Heart left ventricle (tissue), 13 donors: ENCODE measurements around the gene ZDHHC5.

Source experiments
- POLR2A ChIP-seq, 2 donors: fragments of 450-650 bp; IDR thresholded peaks; one replicate each; pipeline ENCODE4 v1.6.1; 2017; ENCODE audit warnings: antibody characterized with exemption in 2 of 2, mild to moderate bottlenecking in 2 of 2, moderate library complexity in 2 of 2
- TF ChIP-seq, protein P1 (sequence below), 12 donors: fragments of 200-600 bp; sonication (generic) in 4 of 12; IDR thresholded peaks; one replicate each; pipeline versions ENCODE4 v1.5.0 to v1.8.0; 2018 to 2022; ENCODE audit warnings: antibody characterized with exemption in 12 of 12, mild to moderate bottlenecking in 5 of 12
- donor health status: ischemic (EF 13 %, LVEDD 7.1; RV severe dilation, severe dysfunction).
- donor health status: DM: no; HTN: yes; CAD: no.
- donor health status: DM: no; HTN: no; CAD: no.
- donor health status: ischemic (EF 25% LVEDD 6.9; RV normal size, moderate dysfunction).
- donor health status: ischemic (EF 25% LVEDD 5.7; RV mildly dilated, moderate dysfunction).
- donor health status: ischemic (EF 35%, LVEDD 5.7; RV mildly dilated, moderate dysfunction).
- donor health status: nonischemic (EF 11% LVEDD 7.7; RV severe dilation, severe dysfunction).
- donor health status: DM: yes; HTN: yes; CAD: no.
- donor health status: PGD.
- donor health status: ischemic (EF 29% LVEDD 5.4; RV normal size, mild dysfunction).
- donor health status: nonischemic (EF 23%, LVEDD 6.1; RV moderate dilation, normal function).

DNA sequence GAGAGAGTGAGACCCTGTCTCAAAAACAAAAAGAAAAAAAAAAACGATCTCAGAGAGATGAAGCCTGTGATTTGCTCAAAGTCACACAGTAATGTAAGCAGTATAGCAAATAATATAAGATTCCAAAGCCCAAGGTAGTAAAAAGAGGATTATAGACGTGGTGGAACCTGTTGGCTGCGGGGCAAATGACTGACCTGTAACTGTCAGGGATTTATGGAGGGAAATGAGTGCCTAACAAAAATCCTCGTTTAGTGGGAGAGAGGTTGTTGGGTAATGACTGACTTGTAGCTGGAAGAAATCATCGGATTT, 11.1 kb upstream of the ZDHHC5 start:
- TF ChIP-seq, protein P1, sequence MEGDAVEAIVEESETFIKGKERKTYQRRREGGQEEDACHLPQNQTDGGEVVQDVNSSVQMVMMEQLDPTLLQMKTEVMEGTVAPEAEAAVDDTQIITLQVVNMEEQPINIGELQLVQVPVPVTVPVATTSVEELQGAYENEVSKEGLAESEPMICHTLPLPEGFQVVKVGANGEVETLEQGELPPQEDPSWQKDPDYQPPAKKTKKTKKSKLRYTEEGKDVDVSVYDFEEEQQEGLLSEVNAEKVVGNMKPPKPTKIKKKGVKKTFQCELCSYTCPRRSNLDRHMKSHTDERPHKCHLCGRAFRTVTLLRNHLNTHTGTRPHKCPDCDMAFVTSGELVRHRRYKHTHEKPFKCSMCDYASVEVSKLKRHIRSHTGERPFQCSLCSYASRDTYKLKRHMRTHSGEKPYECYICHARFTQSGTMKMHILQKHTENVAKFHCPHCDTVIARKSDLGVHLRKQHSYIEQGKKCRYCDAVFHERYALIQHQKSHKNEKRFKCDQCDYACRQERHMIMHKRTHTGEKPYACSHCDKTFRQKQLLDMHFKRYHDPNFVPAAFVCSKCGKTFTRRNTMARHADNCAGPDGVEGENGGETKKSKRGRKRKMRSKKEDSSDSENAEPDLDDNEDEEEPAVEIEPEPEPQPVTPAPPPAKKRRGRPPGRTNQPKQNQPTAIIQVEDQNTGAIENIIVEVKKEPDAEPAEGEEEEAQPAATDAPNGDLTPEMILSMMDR (IDR thresholded peaks at IDR 0.05) = no peak
- no peak for TF ChIP-seq POLR2A (IDR thresholded peaks at IDR 0.05)
